ENCODE data around the gene APLP2.

Gene APLP2

GRCh38 chr11:130175898-130176297, 106.2 kb downstream of the APLP2 start:
- DNase-seq (ENCODE audit: low spot score), result no peak
- no peak for TF ChIP-seq CTCF (IDR thresholded peaks at IDR 0.05; ENCODE audit: extremely low read depth, insufficient read depth, missing control alignments)
- in situ Hi-C loops (cut with MboI; ENCODE audit: low pct_unique_long_range_greater_than_20kb, low sequenced_read_pairs, unreplicated experiment), result no loop called here

GRCh38 chr11:130177782-130178181, 108.1 kb downstream of the APLP2 start:
- no peak for DNase-seq (ENCODE audit: low spot score)
- in situ Hi-C loops (cut with MboI; ENCODE audit: low pct_unique_long_range_greater_than_20kb, low sequenced_read_pairs, unreplicated experiment), result no loop called here
- no peak for TF ChIP-seq CTCF (IDR thresholded peaks at IDR 0.05; ENCODE audit: extremely low read depth, insufficient read depth, missing control alignments)

- TF ChIP-seq CTCF (IDR thresholded peaks at IDR 0.05; ENCODE audit: extremely low read depth, insufficient read depth, missing control alignments), result no peak
- no peak for DNase-seq (ENCODE audit: low spot score)
- in situ Hi-C loops (cut with MboI; ENCODE audit: low pct_unique_long_range_greater_than_20kb, low sequenced_read_pairs, unreplicated experiment), result no loop called here
These were observed 109.0 kb downstream of the APLP2 start for GRCh38 chr11:130178441-130179339.

GRCh38 chr11:130179396-130180306, 110.0 kb downstream of the APLP2 start:
- in situ Hi-C loops (cut with MboI; ENCODE audit: low pct_unique_long_range_greater_than_20kb, low sequenced_read_pairs, unreplicated experiment), result no loop called here
- no peak for DNase-seq (ENCODE audit: low spot score)

GRCh38 chr11:130180491-130180890, 110.8 kb downstream of the APLP2 start:
- DNase-seq (ENCODE audit: low spot score), result no peak
- TF ChIP-seq CTCF (IDR thresholded peaks at IDR 0.05; ENCODE audit: extremely low read depth, insufficient read depth, missing control alignments), result no peak
- in situ Hi-C loops (cut with MboI; ENCODE audit: low pct_unique_long_range_greater_than_20kb, low sequenced_read_pairs, unreplicated experiment), result no loop called here

More at GRCh38 chr11:130179396-130180306, 110.0 kb downstream of the APLP2 start:
- no peak for TF ChIP-seq CTCF (IDR thresholded peaks at IDR 0.05; ENCODE audit: extremely low read depth, insufficient read depth, missing control alignments)

GRCh38 chr11:130180896-130181294, 111.2 kb downstream of the APLP2 start:
- DNase-seq (ENCODE audit: low spot score), result no peak
- TF ChIP-seq CTCF (IDR thresholded peaks at IDR 0.05; ENCODE audit: extremely low read depth, insufficient read depth, missing control alignments), result no peak
- in situ Hi-C loops (cut with MboI; ENCODE audit: low pct_unique_long_range_greater_than_20kb, low sequenced_read_pairs, unreplicated experiment), result no loop called here

Measured in GM13977 (cell line).